ES-I3 (cell line): ENCODE results near the gene MSRB2.

Experiments used
- H3K36me3 ChIP-seq: 2 replicates; pipeline ENCODE4 v1.6.1; 2013; ENCODE audit warnings: mild to moderate bottlenecking, low read length, control low read depth, moderate library complexity; ENCODE audit not compliant: insufficient read depth
- H3K4me1 ChIP-seq: 2 replicates; pipeline ENCODE4 v1.6.1; 2013; ENCODE audit warnings: mild to moderate bottlenecking, control low read depth, low read length; ENCODE audit not compliant: insufficient read depth
- H3K9ac ChIP-seq: 2 replicates; pipeline ENCODE4 v1.6.1; 2013; ENCODE audit warnings: low read depth, mild to moderate bottlenecking, low read length, moderate library complexity
- H3K9me3 ChIP-seq: 2 replicates; pipeline ENCODE4 v1.6.1; 2013; ENCODE audit warnings: mild to moderate bottlenecking, low read length, moderate library complexity; ENCODE audit not compliant: control insufficient read depth, insufficient read depth

MSRB2 gene

GRCh38 chr10:23116486-23117205 is 21.3 kb downstream of the MSRB2 start:
- Histone ChIP-seq H3K9ac (no peak overlapping the region), H3K36me3 (no peaks in the 10 kb centered on the region), H3K9me3 (no peaks in the 10 kb centered on the region), H3K4me1 (0 out of 2 replicates have a peak, but pooled peaks cover 7% of the 10 kb centered on the region)

DNA sequence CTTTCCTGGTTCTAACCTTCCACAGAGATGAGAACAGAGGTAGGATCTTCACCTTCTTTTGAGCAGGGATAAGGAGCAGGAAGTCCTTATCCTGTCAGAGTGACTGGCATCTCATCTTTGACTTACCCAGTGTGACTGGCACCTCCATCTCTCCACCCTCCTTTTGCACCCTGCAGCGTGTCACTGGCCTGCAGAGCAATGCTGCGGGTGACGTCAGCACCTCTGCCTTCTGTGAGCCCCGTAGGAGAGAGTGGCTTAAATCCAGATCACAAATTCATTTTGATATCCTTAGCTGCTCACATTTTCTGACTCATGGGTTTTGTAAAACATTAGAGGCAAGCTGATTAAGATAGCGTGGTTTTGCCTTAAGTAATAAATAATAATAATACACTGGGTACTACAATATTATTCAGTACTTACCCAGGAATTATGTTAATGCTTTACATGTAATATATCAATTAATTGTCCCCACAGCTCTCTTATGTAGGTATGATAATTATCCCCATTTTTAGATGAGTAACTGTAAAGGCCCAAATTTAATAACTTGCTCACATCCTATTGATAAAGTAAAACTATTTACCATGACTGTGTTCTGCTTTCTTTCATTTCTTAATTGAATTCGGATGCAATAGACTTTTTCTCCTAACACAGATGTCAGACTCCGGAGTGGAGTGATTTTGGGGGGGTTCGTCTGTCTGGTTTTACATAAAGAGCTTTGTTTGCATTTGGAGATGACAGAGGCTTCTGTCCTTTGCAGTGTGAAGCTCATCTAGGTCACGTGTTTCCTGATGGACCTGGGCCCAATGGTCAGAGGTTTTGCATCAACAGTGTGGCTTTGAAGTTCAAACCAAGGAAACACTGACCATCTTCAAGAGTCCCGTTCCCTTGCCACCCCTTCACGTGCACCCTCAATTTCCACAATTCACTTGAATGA is 24.9 kb downstream of the MSRB2 start:
- Histone ChIP-seq H3K4me1 (no peaks in the 10 kb centered on the region), H3K9ac (no peak overlapping the region), H3K36me3 (no peaks in the 10 kb centered on the region), H3K9me3 (no peaks in the 10 kb centered on the region)

DNA sequence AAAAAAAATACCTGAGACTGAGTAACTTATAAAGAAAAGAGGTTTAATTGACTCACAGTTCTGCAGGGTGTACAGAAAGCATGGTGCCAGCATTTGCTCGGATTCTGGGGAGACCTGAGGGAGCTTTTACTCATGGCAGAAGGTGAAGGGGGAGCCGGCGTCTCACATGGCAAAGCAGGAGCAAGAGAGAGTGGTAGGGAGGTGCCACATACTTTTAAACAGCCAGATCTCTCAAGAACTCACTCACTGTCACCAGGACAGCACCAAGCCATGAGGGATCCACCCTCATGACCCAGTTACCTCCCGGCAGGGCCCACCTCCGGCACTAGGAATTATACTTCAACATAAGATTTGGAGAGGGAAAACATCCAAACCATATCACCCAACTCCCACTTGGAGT is 25.8 kb downstream of the MSRB2 start:
- H3K36me3 ChIP-seq: no peaks in the 10 kb centered on the region

DNA sequence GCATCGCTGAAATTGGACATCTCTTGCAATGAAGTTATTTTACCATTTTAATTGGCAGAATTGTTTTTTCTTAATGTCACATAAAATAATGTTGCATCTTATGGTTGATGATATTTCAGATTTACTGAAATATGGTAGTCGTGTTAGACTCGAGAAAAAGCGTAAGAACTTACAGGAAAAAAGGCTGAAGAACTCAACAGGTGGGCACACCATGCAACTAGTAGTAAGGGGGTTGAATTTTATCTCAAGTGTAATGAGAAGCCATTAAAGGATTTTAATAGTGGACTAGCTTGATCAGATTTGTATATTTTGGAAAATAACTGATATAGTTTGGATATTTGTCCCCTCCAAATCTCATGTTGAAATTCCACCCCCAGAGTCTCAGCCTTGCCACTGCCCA is 41.1 kb downstream of the MSRB2 start:
- H3K36me3 ChIP-seq: no peaks in the 10 kb centered on the region
- H3K9ac ChIP-seq: no peak overlapping the region
- no peaks in the 10 kb centered on the region for H3K9me3 ChIP-seq
- H3K4me1 ChIP-seq: no peaks in the 10 kb centered on the region

More for the DNA sequence above, 25.8 kb downstream of the MSRB2 start:
- no peaks in the 10 kb centered on the region for H3K9me3 ChIP-seq
- no peak overlapping the region for H3K9ac ChIP-seq
- H3K4me1 ChIP-seq: no peaks in the 10 kb centered on the region

DNA sequence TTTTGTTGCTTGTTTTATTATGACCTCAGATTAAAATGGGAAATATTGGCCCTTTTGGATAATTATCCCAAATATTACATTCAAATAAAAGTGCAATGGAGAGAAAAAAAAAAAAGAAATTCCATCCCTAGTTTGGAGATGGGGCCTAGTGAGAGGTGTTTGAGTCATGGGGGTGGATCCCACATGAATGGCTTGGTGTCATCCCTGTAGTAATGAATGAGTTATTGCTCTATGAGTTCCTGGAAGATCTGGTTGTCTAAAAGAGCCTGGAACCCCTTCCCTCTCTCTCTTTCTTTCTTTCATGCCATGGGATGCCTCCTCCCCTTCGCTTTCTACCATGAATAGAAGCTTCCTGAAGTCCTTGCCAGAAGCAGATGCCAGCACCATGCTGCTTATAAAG is 44.3 kb downstream of the MSRB2 start:
- Histone ChIP-seq H3K36me3 (no peaks in the 10 kb centered on the region), H3K4me1 (no peaks in the 10 kb centered on the region), H3K9me3 (no peaks in the 10 kb centered on the region), H3K9ac (no peak overlapping the region)

DNA sequence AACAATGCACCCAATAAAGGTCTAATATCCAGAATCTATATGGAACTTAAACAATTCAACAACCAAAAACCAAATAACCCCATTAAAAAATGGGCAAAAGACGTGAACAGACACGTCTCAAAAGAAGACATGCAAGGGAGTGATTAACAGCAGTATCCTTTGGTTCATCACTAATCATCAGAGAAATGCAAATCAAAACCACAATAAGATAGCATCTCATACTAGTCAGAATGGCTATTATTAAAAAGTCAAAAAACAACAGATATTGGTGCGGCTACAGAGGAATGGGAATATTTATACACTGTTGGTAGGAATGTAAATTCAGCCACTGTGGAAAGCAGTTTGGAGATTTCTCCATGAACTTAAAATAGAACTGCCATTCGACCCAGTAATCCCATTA is 46.6 kb downstream of the MSRB2 start:
- H3K9me3 ChIP-seq: no peaks in the 10 kb centered on the region
- no peaks in the 10 kb centered on the region for H3K36me3 ChIP-seq
- H3K9ac ChIP-seq: no peak overlapping the region
- H3K4me1 ChIP-seq: no peaks in the 10 kb centered on the region

GRCh38 chr10:23146258-23146657 is 50.9 kb downstream of the MSRB2 start:
- Histone ChIP-seq H3K9me3 (no peaks in the 10 kb centered on the region), H3K9ac (no peak overlapping the region), H3K4me1 (no peaks in the 10 kb centered on the region), H3K36me3 (no peaks in the 10 kb centered on the region)

DNA sequence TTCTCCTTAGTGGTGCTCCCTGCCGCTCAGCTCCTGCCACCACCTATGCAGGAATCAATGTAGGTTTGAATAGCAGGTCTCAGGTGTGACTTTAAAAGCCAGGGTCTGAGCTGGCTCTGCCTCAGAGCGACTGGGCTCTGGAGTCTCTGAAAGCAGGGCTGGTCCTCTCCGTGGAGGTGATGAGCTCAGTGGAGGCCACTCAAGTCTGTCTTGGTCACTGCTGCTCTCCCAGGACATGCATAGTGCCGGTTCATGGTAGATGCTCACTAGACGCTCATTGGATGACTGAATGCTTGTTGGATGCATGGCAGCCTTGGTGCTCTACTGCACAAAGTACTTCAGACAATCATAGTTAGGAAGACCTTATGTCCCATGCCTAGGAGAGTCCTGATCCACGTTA is 51.7 kb downstream of the MSRB2 start:
- Histone ChIP-seq H3K36me3 (no peaks in the 10 kb centered on the region), H3K4me1 (no peaks in the 10 kb centered on the region), H3K9ac (no peak overlapping the region), H3K9me3 (no peaks in the 10 kb centered on the region)

DNA sequence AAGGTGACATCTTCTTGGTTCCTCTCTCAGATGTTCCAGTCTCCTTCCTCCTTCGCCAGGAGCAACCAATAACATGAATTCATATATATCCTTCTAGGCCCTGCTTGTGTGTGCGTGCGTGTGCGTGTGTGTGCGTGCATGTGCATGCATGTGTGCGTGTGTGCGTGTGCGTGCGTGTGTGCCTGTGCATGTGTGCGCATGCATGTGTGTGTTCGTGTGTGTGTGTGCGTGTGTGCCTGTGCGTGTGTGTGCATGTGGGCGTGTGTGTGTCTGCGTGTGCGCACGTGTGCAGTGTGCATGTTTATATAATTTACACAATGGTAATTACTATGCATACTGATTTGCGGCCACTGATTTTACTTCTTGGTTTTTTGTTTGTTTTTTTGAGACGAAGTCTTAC is 52.8 kb downstream of the MSRB2 start:
- H3K9ac ChIP-seq: no peak overlapping the region
- no peaks in the 10 kb centered on the region for H3K4me1 ChIP-seq
- H3K36me3 ChIP-seq: no peaks in the 10 kb centered on the region
- H3K9me3 ChIP-seq: no peaks in the 10 kb centered on the region

DNA sequence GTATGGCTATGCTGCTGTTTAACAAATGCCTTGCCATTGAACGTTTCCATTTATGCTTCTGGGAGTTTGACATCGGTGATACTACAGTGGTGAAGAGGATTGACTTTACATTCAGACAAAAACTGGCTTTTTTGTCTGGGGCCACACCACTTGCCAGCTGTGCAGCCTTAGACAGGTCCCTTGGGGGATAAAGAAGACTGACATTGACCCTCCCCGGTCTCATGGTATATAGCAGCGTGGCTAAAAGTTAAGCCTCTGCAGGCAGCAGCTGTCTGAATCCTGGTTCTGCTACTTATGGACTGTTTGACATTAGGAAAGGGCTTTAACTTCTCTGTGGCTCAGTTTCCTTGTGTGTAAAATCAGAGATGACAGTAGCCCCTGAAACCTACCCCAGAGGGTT is 54.7 kb downstream of the MSRB2 start:
- Histone ChIP-seq H3K9ac (no peak overlapping the region), H3K9me3 (no peaks in the 10 kb centered on the region), H3K4me1 (no peaks in the 10 kb centered on the region), H3K36me3 (no peaks in the 10 kb centered on the region)

DNA sequence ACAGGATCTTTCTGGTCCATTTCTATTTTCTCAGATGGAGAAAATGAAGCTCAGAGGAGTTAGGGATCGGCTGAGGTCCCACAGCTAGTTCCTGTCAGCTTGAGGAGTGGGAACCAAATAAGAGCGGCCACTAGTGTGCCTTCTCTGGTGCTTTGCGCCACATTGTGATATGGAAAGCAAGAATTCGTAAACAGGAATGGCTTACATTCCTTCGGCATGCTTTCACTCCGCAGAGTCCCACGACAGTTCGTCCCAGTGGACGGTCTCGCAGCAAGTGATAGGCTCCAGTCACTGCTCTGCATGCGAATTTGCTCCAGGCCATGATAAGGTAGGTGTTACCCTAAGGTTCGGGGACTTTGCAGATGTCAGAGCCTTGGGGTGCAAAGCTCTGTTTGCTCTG is 55.2 kb downstream of the MSRB2 start:
- H3K36me3 ChIP-seq: no peaks in the 10 kb centered on the region
- no peaks in the 10 kb centered on the region for H3K9me3 ChIP-seq
- no peaks in the 10 kb centered on the region for H3K4me1 ChIP-seq
- no peak overlapping the region for H3K9ac ChIP-seq

DNA sequence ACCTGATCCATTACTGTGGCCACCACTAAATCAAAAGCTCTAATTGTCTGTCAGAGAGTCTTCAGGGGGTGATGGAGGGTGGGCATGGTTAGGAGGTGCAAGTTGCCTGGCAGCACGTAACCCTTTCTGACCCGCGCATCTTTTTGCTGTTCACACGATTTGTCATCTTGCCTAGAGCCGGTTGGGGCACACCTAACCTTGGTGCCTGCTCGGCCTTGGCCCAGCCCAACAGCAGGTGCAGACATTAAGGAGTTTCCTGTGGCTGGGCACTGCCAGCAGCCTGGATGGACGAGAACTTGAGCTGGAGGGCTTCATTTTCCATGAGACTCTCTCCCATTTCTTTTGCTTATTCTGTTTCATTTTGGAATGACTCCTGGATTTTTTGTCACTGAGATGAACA is 55.7 kb downstream of the MSRB2 start:
- Histone ChIP-seq H3K4me1 (no peaks in the 10 kb centered on the region), H3K36me3 (no peaks in the 10 kb centered on the region), H3K9ac (no peak overlapping the region), H3K9me3 (no peaks in the 10 kb centered on the region)

DNA sequence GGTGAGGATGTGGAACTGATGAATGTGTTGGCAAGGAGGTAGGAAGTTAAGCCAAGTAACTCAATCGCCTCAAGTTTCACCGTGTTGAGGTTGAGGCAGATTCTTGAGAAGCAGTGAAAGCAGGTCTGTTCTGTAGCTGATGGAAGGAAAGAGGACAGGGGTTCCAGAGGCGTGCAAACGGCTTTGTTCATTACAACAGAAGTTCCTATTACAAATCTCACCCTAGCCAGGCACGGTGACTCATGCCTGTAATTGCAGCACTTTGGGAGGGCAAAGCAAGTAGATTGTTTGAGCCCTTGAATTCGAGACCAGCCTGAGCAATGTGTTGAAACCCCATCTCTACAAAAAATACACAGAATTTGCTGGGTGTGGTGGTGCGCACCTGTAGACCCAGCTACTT is 59.8 kb downstream of the MSRB2 start:
- no peaks in the 10 kb centered on the region for H3K36me3 ChIP-seq
- H3K9ac ChIP-seq: no peak overlapping the region
- H3K4me1 ChIP-seq: no peaks in the 10 kb centered on the region
- H3K9me3 ChIP-seq: no peaks in the 10 kb centered on the region

GRCh38 chr10:23156447-23157150 is 61.2 kb downstream of the MSRB2 start:
- Histone ChIP-seq H3K36me3 (no peaks in the 10 kb centered on the region), H3K9ac (no peak overlapping the region), H3K9me3 (no peaks in the 10 kb centered on the region), H3K4me1 (no peaks in the 10 kb centered on the region)
